A549 (cell line): ENCODE measurements around the gene GRK3. TPM values are rescaled to one million over a fixed set of nuclear protein-coding genes. Genes with fewer than 3 reads are reported as not detected.

Experiments used
- ATAC-seq, 2 experiments: fragments of 200-7000 bp in 1 of 2; fragments of >200 bp in 1 of 2; cut with Nextera tagmentation in 1 of 2; cut with Tn5 transposase in 1 of 2; 3 replicates each; pipeline versions ENCODE4 v1.8.0 to v1.9.1; 2018 to 2020; ENCODE audit warnings: mild to moderate bottlenecking in 1 of 2, moderate library complexity in 1 of 2
- CTCF ChIA-PET: fragments of 300-600 bp; sonication (Branson Sonifier 250); formaldehyde crosslinking; extraction: SDS; loops from one replicate; lab custom pipeline; 2021; ENCODE audit warnings: antibody characterized with exemption, inconsistent platforms; lab: Yijun Ruan, JAX
- POLR2A ChIA-PET: fragments of 350-600 bp; formaldehyde crosslinking; extraction: SDS; loops from one replicate; lab custom pipeline; 2021; ENCODE audit warnings: antibody characterized with exemption, inconsistent platforms; lab: Yijun Ruan, JAX
- DNase-seq, 2 experiments: peaks; one replicate each; pipeline versions ENCODE4 v3.0.0 to v3.0.0-alpha.2; 2011 to 2016; ENCODE audit warnings: low read depth in 1 of 2, low spot score in 1 of 2
- FAIRE-seq: peaks from 2 replicates; lab custom pipeline; 2011; peaks lifted over from hg19 to GRCh38; lab: Jason Lieb, UNC
- H3K27ac ChIP-seq, 2 experiments: fragments of >200 bp; sonication (Bioruptor Twin); formaldehyde crosslinking; 3 replicates each; pipeline ENCODE4 v1.5.1; 2016 to 2017
- H3K4me1 ChIP-seq: fragments of >200 bp; sonication (Bioruptor Twin); formaldehyde crosslinking; 3 replicates; pipeline ENCODE4 v1.6.1; 2016
- H3K4me2 ChIP-seq: fragments of >200 bp; sonication (Bioruptor Twin); formaldehyde crosslinking; 3 replicates; pipeline ENCODE4 v1.6.1; 2016
- H3K4me3 ChIP-seq: fragments of >200 bp; sonication (Bioruptor Twin); formaldehyde crosslinking; 3 replicates; pipeline ENCODE4 v1.5.1; 2016
- H3K9me3 ChIP-seq: fragments of >200 bp; sonication (Bioruptor Twin); formaldehyde crosslinking; 3 replicates; pipeline ENCODE4 v1.6.1; 2016
- CBX8 ChIP-seq: fragments of 200-600 bp; sonication (generic); IDR thresholded peaks from 2 replicates; pipeline ENCODE4 v1.6.1; 2016
- CEBPB ChIP-seq, 2 experiments: fragments of >200 bp in 1 of 2; sonication (Bioruptor Twin) in 1 of 2; formaldehyde crosslinking in 1 of 2; IDR thresholded peaks; 2 replicates each; pipeline ENCODE4 v1.6.1; 2012 to 2016
- EHF ChIP-seq: fragments of 250-450 bp; sonication (Bioruptor Pico); IDR thresholded peaks from 2 replicates; pipeline ENCODE4 v1.5.0; 2020; ENCODE audit warnings: mild to moderate bottlenecking
- EHMT2 ChIP-seq: fragments of 200-600 bp; sonication (generic); IDR thresholded peaks from 2 replicates; pipeline ENCODE4 v1.6.1; 2016; ENCODE audit warnings: antibody characterized with exemption, low read depth, mild to moderate bottlenecking, moderate library complexity
- FOSL2 ChIP-seq, 2 experiments: fragments of 450-650 bp in 1 of 2; fragments of >200 bp in 1 of 2; sonication (Bioruptor Twin) in 1 of 2; formaldehyde crosslinking; IDR thresholded peaks; 2 replicates each; pipeline versions ENCODE4 v1.5.0 to v1.6.1; 2016 to 2020; ENCODE audit warnings: mild to moderate bottlenecking in 1 of 2, moderate library complexity in 1 of 2
- GATA3 ChIP-seq: IDR thresholded peaks from 2 replicates; pipeline ENCODE4 v1.6.1; 2012; ENCODE audit warnings: borderline replicate concordance
- HOXA7 ChIP-seq: fragments of 250-450 bp; sonication (Bioruptor Pico); IDR thresholded peaks from 2 replicates; pipeline ENCODE4 v1.5.0; 2020; ENCODE audit warnings: mild to moderate bottlenecking, moderate library complexity
- HOXB13 ChIP-seq: fragments of 250-450 bp; sonication (Bioruptor Pico); IDR thresholded peaks from 2 replicates; pipeline ENCODE4 v1.5.0; 2020; ENCODE audit warnings: low read depth, mild to moderate bottlenecking, moderate library complexity
- HOXB5 ChIP-seq: fragments of 250-450 bp; sonication (Bioruptor Pico); IDR thresholded peaks from 2 replicates; pipeline ENCODE4 v1.5.0; 2020; ENCODE audit warnings: mild to moderate bottlenecking, moderate library complexity
- JUN ChIP-seq, 2 experiments: fragments of >200 bp; sonication (Bioruptor Twin); formaldehyde crosslinking; IDR thresholded peaks; 2 replicates in 1 of 2; 3 replicates in 1 of 2; pipeline ENCODE4 v1.6.1; 2016 to 2017
- JUNB ChIP-seq: fragments of >200 bp; sonication (Bioruptor Twin); formaldehyde crosslinking; IDR thresholded peaks from 2 replicates; pipeline ENCODE4 v1.6.1; 2016
- KDM1A ChIP-seq: fragments of 200-600 bp; sonication (generic); IDR thresholded peaks from 2 replicates; pipeline ENCODE4 v1.6.1; 2016; ENCODE audit warnings: low read depth, mild to moderate bottlenecking
- KDM5A ChIP-seq: fragments of 200-600 bp; sonication (generic); IDR thresholded peaks from 2 replicates; pipeline ENCODE4 v1.6.1; 2016; ENCODE audit warnings: antibody characterized with exemption, mild to moderate bottlenecking
- NPAS2 ChIP-seq: fragments of 250-450 bp; sonication (Bioruptor Pico); IDR thresholded peaks from 2 replicates; pipeline ENCODE4 v1.8.0; 2022; ENCODE audit warnings: mild to moderate bottlenecking, moderate library complexity, borderline replicate concordance
- NR3C1 ChIP-seq: fragments of >200 bp; sonication (Bioruptor Twin); formaldehyde crosslinking; IDR thresholded peaks from 3 replicates; pipeline ENCODE4 v1.6.1; 2017
- PHF8 ChIP-seq: fragments of 200-600 bp; sonication (generic); IDR thresholded peaks from 2 replicates; pipeline ENCODE4 v1.6.1; 2016; ENCODE audit warnings: low read depth, mild to moderate bottlenecking, antibody characterized with exemption, moderate library complexity, borderline replicate concordance
- RAD21 ChIP-seq, 2 experiments: fragments of >200 bp in 1 of 2; sonication (Bioruptor Twin) in 1 of 2; formaldehyde crosslinking in 1 of 2; IDR thresholded peaks in 1 of 2; conservative IDR thresholded peaks in 1 of 2; 2 replicates in 1 of 2; 3 replicates in 1 of 2; pipeline ENCODE4 v1.6.1; 2012 to 2018; ENCODE audit warnings: inconsistent platforms in 1 of 2
- RARB ChIP-seq: fragments of 250-450 bp; sonication (Bioruptor Pico); IDR thresholded peaks from 2 replicates; pipeline ENCODE4 v1.8.0; 2021; ENCODE audit warnings: mild to moderate bottlenecking, moderate library complexity
- RCOR1 ChIP-seq: fragments of 150-350 bp; IDR thresholded peaks from 2 replicates; pipeline ENCODE4 v1.6.1; 2014; ENCODE audit warnings: antibody characterized with exemption, low read length, low read depth
- RNF2 ChIP-seq: fragments of 200-600 bp; sonication (generic); IDR thresholded peaks from 2 replicates; pipeline ENCODE4 v1.6.1; 2016; ENCODE audit warnings: low read depth, mild to moderate bottlenecking, antibody characterized with exemption, moderate library complexity, borderline replicate concordance
- SMC3 ChIP-seq: fragments of >200 bp; sonication (Bioruptor Twin); formaldehyde crosslinking; IDR thresholded peaks from 3 replicates; pipeline ENCODE4 v1.6.1; 2018; ENCODE audit warnings: inconsistent platforms
- TP53 ChIP-seq: fragments of 250-450 bp; sonication (Bioruptor Pico); IDR thresholded peaks from 2 replicates; pipeline ENCODE4 v1.5.0; 2021; ENCODE audit warnings: mild to moderate bottlenecking, moderate library complexity
- ZFP36 ChIP-seq: fragments of 450-650 bp; IDR thresholded peaks from 2 replicates; pipeline ENCODE4 v1.6.1; 2014; ENCODE audit warnings: borderline replicate concordance; ENCODE audit not compliant: partially characterized antibody
- ZNF302 ChIP-seq: fragments of 250-450 bp; sonication (Bioruptor Pico); IDR thresholded peaks from 2 replicates; pipeline ENCODE4 v1.9.0; 2021; ENCODE audit warnings: inconsistent platforms, mild to moderate bottlenecking, moderate library complexity
- ZSCAN20 ChIP-seq: fragments of 250-450 bp; sonication (Bioruptor Pico); IDR thresholded peaks from 2 replicates; pipeline ENCODE4 v1.8.0; 2022; ENCODE audit warnings: mild to moderate bottlenecking, moderate library complexity
- WGBS: methylation state at CpG from one replicate; pipeline ENCODE4 v1.1.6; 2017; ENCODE audit errors: missing lambda C conversion rate; 5-methylcytosine and 5-hydroxymethylcytosine counted together
- polyA plus RNA-seq, 4 experiments: library from polyadenylated mRNA; depleted of rRNA in 3 of 4; stranded (reverse); fragments of >200 nt; fragmentation: RNase III in 1 of 4; extraction: RNeasy Plus Mini Kit Qiagen cat#74134 plus additional on column Dnase treatment in 1 of 4; gene quantifications; 2 replicates in 3 of 4; 3 replicates in 1 of 4; pipeline ENCODE4 v1.2.3, GENCODE V29; 2011 to 2017
- TF ChIP-seq, protein P1 (sequence below): fragments of 450-650 bp; IDR thresholded peaks from 2 replicates; pipeline ENCODE4 v1.6.1; 2014; ENCODE audit warnings: antibody characterized with exemption
- TF ChIP-seq, protein P2 (sequence below): fragments of 150-350 bp; IDR thresholded peaks from 2 replicates; pipeline ENCODE4 v1.6.1; 2014; ENCODE audit warnings: low read depth, mild to moderate bottlenecking, low read length
- TF ChIP-seq, protein P3 (sequence below): fragments of 250-450 bp; sonication (Bioruptor Pico); IDR thresholded peaks from 2 replicates; pipeline ENCODE4 v1.5.0; 2020; ENCODE audit warnings: low read depth, mild to moderate bottlenecking, moderate library complexity
- TF ChIP-seq, protein P4 (sequence below): fragments of >200 bp; sonication (Bioruptor Twin); formaldehyde crosslinking; IDR thresholded peaks from 2 replicates; pipeline ENCODE4 v1.6.1; 2016
- TF ChIP-seq, protein P5 (sequence below): IDR thresholded peaks from 2 replicates; pipeline ENCODE4 v1.6.1; 2012

GRK3 gene
- polyA plus RNA-seq, 2 of the 4 experiments (the other 2 are of a cell fraction) = 3.9 to 6.5 TPM

DNA sequence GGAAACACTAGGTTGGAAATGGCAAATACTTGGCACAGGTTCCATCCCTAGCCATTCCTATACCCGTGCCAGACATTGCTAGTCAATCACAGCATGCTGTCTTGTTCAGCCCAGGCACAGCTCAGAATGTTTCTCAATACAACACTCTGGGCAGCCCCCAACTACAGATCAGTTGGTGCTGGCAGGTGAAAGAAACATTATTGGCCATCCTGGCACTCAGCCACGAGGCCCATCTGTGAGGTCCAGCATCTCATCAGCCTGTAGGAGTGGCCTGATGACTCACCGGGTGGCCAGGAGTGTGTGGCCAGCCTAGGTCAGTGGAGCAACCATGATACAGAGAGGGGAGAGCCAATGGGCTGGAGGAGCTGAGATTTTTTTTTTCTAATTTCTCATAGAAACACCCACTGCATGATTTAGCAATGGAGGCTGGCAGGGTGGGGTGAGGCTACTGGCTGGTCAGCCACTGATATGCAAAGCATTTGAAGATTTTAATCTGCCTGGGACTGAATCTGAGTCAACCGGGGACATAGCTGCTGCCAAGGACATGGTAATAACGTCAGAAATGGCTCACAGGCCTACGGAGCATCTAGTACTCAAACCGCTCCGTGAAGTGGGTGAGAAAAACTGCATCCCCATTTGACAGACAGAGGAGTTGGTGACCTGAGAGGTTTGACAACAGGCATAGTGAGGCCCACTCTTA is 182.9 kb downstream of the GRK3 start:
- FAIRE-seq = no peak
- H3K9me3 ChIP-seq = no peaks in the 10 kb centered on the region
- peak; percentile 79 to 89 for ATAC-seq
- peak overlapping the region; percentile 49 for H3K4me2 ChIP-seq
- peaks cover 45% of the 10 kb centered on the region for H3K4me1 ChIP-seq
- H3K4me3 ChIP-seq = no peak overlapping the region
- CTCF ChIA-PET = interaction anchor here (1.2 to 1.8 kb wide), 3 partner anchors 19 to 42 kb away, joined by 3 to 5 read pairs (median 5); no protein-coding TSS in a partner anchor
- peak; percentile 49 to 87 for DNase-seq
- 24% methylated on average over 6 of the region's 8 CpGs for WGBS
- TF ChIP-seq JUNB (0 out of 2 replicates have a peak, but pooled peaks have one; percentile 28), GATA3 (peak; percentile 64; the same call in 1 of the 2 replicates), CEBPB (IDR thresholded peaks at IDR 0.05) (peak; percentile 20 to 30; a peak in 2 of 4 replicates), FOSL2 (IDR thresholded peaks at IDR 0.05) (peak; percentile 62), FOSL2 (CRISPR knock-in tag; IDR thresholded peaks at IDR 0.05) (peak; percentile 81)
- TF ChIP-seq, protein P1, sequence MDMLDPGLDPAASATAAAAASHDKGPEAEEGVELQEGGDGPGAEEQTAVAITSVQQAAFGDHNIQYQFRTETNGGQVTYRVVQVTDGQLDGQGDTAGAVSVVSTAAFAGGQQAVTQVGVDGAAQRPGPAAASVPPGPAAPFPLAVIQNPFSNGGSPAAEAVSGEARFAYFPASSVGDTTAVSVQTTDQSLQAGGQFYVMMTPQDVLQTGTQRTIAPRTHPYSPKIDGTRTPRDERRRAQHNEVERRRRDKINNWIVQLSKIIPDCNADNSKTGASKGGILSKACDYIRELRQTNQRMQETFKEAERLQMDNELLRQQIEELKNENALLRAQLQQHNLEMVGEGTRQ = no peak
- POLR2A ChIA-PET = interaction anchor here (0.6 kb wide), 1 partner anchor 748 kb away, joined by 10 read pairs; no protein-coding TSS in a partner anchor
- peak overlapping the region; percentile 75 to 80 for H3K27ac ChIP-seq

DNA sequence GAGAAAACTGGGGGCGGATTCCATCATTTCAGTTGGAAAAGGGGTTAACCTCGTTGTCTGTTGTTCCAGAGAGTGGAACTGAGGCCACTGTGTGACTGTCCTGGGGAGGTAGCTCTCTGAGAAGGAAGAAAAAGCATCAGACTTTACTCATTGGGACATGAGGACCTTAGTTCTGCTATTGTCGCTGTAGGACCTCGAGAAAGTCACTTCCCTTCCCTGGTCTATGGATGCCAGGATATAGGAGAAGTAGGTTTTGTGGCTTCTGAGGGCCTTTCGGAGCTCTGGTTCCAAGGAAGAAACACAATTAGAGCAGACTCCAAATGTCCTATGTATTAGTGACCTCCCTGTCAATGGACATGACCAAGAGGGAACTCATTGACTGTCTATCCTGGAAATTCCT is 183.7 kb downstream of the GRK3 start:
- POLR2A ChIA-PET = no interaction called here
- Histone ChIP-seq H3K4me2 (peak overlapping the region; percentile 49), H3K9me3 (no peaks in the 10 kb centered on the region), H3K4me1 (peaks cover 45% of the 10 kb centered on the region), H3K4me3 (no peak overlapping the region), H3K27ac (peak overlapping the region; percentile 75 to 80)
- no peak for DNase-seq
- no peak for ATAC-seq
- CTCF ChIA-PET = interaction anchor here (0.7 to 1.8 kb wide), 3 partner anchors 18 to 36 kb away, joined by 3 to 5 read pairs (median 5); no protein-coding TSS in a partner anchor
- FAIRE-seq = no peak
- WGBS = 72% methylated on average over 5 of the region's 5 CpGs
- TF ChIP-seq SMC3 (no peak), NR3C1 (no peak), RCOR1 (no peak), ZNF302 (CRISPR knock-in tag) (no peak), HOXB5 (CRISPR knock-in tag) (no peak), PHF8 (no peak), NPAS2 (CRISPR knock-in tag) (no peak), TP53 (CRISPR knock-in tag) (no peak), HOXA7 (no peak), RNF2 (no peak), ZFP36 (no peak), EHMT2 (no peak), RARB (CRISPR knock-in tag) (no peak), KDM5A (no peak)
- TF ChIP-seq, protein P1 = no peak
- TF ChIP-seq, protein P2, sequence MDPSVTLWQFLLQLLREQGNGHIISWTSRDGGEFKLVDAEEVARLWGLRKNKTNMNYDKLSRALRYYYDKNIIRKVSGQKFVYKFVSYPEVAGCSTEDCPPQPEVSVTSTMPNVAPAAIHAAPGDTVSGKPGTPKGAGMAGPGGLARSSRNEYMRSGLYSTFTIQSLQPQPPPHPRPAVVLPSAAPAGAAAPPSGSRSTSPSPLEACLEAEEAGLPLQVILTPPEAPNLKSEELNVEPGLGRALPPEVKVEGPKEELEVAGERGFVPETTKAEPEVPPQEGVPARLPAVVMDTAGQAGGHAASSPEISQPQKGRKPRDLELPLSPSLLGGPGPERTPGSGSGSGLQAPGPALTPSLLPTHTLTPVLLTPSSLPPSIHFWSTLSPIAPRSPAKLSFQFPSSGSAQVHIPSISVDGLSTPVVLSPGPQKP = no peak

DNA sequence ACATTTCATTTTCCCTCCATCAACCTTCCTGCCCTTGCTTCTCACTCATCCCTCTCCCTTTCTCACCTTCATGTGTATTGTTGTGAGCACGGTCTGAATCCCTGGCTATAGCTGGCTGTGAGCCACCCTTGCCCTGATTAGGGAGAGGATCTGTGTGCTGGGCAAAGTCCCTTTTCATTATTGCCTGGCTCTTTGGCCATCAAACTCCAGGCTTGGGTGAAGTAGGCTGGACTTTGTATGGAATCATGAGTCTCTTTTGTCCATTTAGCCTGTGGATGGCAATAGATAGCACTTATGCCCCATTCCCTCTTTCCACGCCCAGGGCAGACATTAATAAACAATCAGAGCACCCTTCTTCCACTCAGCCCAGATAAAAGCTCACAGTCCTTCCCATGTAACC is 184.2 kb downstream of the GRK3 start:
- no peak overlapping the region for H3K4me2 ChIP-seq
- peaks cover 45% of the 10 kb centered on the region for H3K4me1 ChIP-seq
- ATAC-seq (no peak), FAIRE-seq (no peak), DNase-seq (no peak)
- H3K9me3 ChIP-seq = no peaks in the 10 kb centered on the region
- ChIA-PET CTCF (interaction anchor here (0.7 to 1.8 kb wide), 2 partner anchors 18 to 37 kb away, joined by 3 to 5 read pairs; no protein-coding TSS in a partner anchor), POLR2A (no interaction called here)
- no peak overlapping the region for H3K4me3 ChIP-seq
- H3K27ac ChIP-seq = peak overlapping the region; percentile 75 to 80; a peak in 5 of 6 replicates
- 42% methylated on average over 2 of the region's 2 CpGs for WGBS
- TF ChIP-seq TP53 (CRISPR knock-in tag) (no peak), CBX8 (no peak), PHF8 (no peak), HOXB13 (no peak), KDM1A (no peak), EHF (CRISPR knock-in tag) (no peak), ZNF302 (CRISPR knock-in tag) (no peak), GATA3 (no peak), ZSCAN20 (CRISPR knock-in tag) (no peak), RNF2 (no peak), JUN (IDR thresholded peaks at IDR 0.05) (no peak), FOSL2 (IDR thresholded peaks at IDR 0.05) (no peak), FOSL2 (CRISPR knock-in tag; IDR thresholded peaks at IDR 0.05) (no peak), RAD21 (conservative IDR thresholded peaks at IDR 0.05 in 1 of 2, IDR thresholded peaks at IDR 0.05 in 1 of 2) (no peak)
- TF ChIP-seq, protein P3, sequence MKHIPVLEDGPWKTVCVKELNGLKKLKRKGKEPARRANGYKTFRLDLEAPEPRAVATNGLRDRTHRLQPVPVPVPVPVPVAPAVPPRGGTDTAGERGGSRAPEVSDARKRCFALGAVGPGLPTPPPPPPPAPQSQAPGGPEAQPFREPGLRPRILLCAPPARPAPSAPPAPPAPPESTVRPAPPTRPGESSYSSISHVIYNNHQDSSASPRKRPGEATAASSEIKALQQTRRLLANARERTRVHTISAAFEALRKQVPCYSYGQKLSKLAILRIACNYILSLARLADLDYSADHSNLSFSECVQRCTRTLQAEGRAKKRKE (CRISPR knock-in tag) = no peak
- TF ChIP-seq, protein P4, sequence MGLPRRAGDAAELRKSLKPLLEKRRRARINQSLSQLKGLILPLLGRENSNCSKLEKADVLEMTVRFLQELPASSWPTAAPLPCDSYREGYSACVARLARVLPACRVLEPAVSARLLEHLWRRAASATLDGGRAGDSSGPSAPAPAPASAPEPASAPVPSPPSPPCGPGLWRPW = no peak
- TF ChIP-seq, protein P5, sequence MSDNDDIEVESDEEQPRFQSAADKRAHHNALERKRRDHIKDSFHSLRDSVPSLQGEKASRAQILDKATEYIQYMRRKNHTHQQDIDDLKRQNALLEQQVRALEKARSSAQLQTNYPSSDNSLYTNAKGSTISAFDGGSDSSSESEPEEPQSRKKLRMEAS = no peak
